GM12872 (cell line): Measurements from ENCODE around the gene LRRC4C.

Source experiments
- TF ChIP-seq, protein P1 (sequence below): IDR thresholded peaks from 3 replicates; pipeline ENCODE4 v1.5.1; 2011; ENCODE audit warnings: low read depth, mild to moderate bottlenecking, low read length, moderate library complexity; ENCODE audit not compliant: insufficient read depth

The LRRC4C gene

GRCh38 chr11:40291329-40291728 is 1168.1 kb downstream of the LRRC4C start:
- TF ChIP-seq, protein P1, sequence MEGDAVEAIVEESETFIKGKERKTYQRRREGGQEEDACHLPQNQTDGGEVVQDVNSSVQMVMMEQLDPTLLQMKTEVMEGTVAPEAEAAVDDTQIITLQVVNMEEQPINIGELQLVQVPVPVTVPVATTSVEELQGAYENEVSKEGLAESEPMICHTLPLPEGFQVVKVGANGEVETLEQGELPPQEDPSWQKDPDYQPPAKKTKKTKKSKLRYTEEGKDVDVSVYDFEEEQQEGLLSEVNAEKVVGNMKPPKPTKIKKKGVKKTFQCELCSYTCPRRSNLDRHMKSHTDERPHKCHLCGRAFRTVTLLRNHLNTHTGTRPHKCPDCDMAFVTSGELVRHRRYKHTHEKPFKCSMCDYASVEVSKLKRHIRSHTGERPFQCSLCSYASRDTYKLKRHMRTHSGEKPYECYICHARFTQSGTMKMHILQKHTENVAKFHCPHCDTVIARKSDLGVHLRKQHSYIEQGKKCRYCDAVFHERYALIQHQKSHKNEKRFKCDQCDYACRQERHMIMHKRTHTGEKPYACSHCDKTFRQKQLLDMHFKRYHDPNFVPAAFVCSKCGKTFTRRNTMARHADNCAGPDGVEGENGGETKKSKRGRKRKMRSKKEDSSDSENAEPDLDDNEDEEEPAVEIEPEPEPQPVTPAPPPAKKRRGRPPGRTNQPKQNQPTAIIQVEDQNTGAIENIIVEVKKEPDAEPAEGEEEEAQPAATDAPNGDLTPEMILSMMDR = no peak

DNA sequence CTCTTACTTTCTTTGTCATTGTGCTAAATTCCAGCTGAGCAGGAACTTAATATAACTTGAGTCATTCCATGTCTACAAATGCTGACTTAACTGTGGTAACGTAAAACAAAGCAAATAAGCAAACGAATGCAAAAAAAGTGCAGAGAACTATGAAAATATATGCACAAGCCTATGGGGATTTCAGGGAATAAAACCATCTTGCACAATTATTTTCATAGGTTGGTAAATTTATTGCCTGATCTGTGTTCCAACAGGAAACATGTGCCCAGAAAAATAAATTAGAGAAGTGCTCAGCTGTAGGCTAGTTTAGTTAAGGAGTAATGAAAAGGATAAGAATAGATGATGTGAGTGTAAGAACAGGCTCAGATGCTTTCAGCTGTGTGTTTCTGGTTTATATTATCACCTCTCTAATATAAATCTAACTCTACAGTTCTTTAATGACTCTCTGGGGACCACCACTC is 1169.3 kb downstream of the LRRC4C start:
- TF ChIP-seq, protein P1 = no peak

DNA sequence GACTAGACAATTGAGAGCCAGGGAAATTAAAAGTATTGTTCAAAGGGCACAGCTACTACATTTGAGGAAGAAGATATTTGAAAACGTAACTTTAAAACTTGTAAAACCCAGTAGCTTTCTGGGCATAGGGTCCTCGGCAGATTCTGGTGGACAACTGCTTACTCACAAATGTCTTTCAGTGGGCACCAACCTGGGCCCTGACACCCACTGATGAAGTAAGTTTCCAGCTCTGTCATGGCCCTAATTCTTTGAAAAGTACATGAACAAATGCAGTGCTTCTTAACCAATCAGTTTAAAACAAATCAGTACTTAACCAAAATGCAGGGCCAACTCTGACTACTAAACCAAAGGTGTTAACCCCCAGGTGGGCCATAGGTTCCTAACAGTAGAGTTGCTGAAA is 1170.1 kb downstream of the LRRC4C start:
- TF ChIP-seq, protein P1 = no peak

GRCh38 chr11:40287916-40288803 is 1171.3 kb downstream of the LRRC4C start:
- TF ChIP-seq, protein P1 = no peak

GRCh38 chr11:40286137-40286536 is 1173.3 kb downstream of the LRRC4C start:
- TF ChIP-seq, protein P1 = no peak

GRCh38 chr11:40285558-40285957 is 1173.9 kb downstream of the LRRC4C start:
- TF ChIP-seq, protein P1 = no peak

DNA sequence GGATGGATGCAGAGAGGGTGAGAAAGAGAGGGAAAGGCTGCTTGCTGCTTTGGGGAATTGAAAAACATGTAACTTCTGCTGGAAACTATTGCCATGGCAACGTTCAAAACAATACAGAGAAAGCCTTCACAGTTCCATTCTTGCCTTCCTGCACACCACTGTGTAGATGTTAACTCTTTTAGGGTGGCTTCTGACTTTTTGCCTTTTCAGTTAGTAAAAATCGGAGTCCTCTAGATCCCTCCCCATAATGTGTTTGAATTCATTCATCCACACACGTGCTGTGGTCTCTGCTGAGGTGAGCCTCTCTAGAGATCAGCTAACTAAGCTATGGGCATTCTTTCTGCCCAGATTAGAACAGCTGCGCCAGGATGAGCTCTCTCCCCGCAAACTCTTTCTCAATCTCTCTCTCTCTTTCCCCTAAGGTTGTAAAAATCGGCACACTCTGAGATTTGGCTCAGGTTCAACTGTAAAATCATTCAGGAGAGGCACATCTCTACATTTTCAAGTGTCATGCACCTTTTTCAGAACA is 1178.3 kb downstream of the LRRC4C start:
- TF ChIP-seq, protein P1 = no peak
